Prostate gland (tissue), 2 donors: ENCODE results near the gene PLCG2. TPM values are rescaled to one million over a fixed set of nuclear protein-coding genes. Genes with fewer than 3 reads are reported as not detected.

Source experiments
- DNase-seq: peaks from one replicate; pipeline ENCODE4 v3.0.0-alpha.2; 2019; ENCODE audit warnings: low spot score
- H3K27ac ChIP-seq, 2 donors: fragments of 200-600 bp; sonication (generic); 2 replicates each; pipeline ENCODE4 v1.5.1; 2017 to 2019
- H3K27me3 ChIP-seq: fragments of 200-600 bp; sonication (generic); replicated peaks from 2 replicates; pipeline ENCODE4 v1.5.1; 2019; ENCODE audit not compliant: insufficient read depth
- H3K36me3 ChIP-seq, 2 donors: fragments of 200-600 bp; sonication (generic); 1 replicate in 1 of 2; 2 replicates in 1 of 2; pipeline versions ENCODE4 v1.5.1 to v1.8.1; 2017 to 2019
- H3K4me1 ChIP-seq: fragments of 200-600 bp; sonication (generic); replicated peaks from 2 replicates; pipeline ENCODE4 v1.5.1; 2019
- H3K4me3 ChIP-seq, 2 donors: fragments of 200-600 bp; sonication (generic); 2 replicates each; pipeline ENCODE4 v1.5.1; 2017 to 2019
- H3K9me3 ChIP-seq: fragments of 200-600 bp; sonication (generic); 2 replicates; pipeline ENCODE4 v1.5.1; 2017
- POLR2A ChIP-seq: fragments of 450-650 bp; IDR thresholded peaks from one replicate; pipeline ENCODE4 v1.6.1; 2016; ENCODE audit warnings: antibody characterized with exemption, mild to moderate bottlenecking
- POLR2AphosphoS5 ChIP-seq: sonication (generic); formaldehyde crosslinking; IDR thresholded peaks from one replicate; pipeline ENCODE4 v1.6.1; 2017; ENCODE audit warnings: antibody characterized with exemption
- WGBS: methylation state at CpG from one replicate; pipeline ENCODE4 v1.1.5; 2018; 5-methylcytosine and 5-hydroxymethylcytosine counted together
- intact Hi-C: fragments of 100-400 bp; cut with DNase I; formaldehyde crosslinking; loops from one replicate; pipeline ENCODE4 v1.14.2; 2022
- total RNA-seq, 2 donors: library from RNA; depleted of rRNA; stranded (reverse); fragments of >200 nt; gene quantifications; one replicate each; pipeline ENCODE4 v1.1.0, GENCODE V29; 2016
- TF ChIP-seq, protein P1 (sequence below), 4 experiments: fragments of 200-600 bp in 2 of 4; fragments of 450-650 bp in 2 of 4; sonication (generic) in 2 of 4; IDR thresholded peaks; 1 replicate in 3 of 4; 2 replicates in 1 of 4; pipeline ENCODE4 v1.5.1; 2016 to 2019; ENCODE audit warnings: antibody characterized with exemption in 4 of 4, mild to moderate bottlenecking in 2 of 4, moderate library complexity in 2 of 4

Gene PLCG2
- total RNA-seq, 2 donors from 2014 or later: 10.3 to 12.8 TPM

- TF ChIP-seq POLR2AphosphoS5 (no peak), POLR2A (no peak)
- TF ChIP-seq, protein P1, sequence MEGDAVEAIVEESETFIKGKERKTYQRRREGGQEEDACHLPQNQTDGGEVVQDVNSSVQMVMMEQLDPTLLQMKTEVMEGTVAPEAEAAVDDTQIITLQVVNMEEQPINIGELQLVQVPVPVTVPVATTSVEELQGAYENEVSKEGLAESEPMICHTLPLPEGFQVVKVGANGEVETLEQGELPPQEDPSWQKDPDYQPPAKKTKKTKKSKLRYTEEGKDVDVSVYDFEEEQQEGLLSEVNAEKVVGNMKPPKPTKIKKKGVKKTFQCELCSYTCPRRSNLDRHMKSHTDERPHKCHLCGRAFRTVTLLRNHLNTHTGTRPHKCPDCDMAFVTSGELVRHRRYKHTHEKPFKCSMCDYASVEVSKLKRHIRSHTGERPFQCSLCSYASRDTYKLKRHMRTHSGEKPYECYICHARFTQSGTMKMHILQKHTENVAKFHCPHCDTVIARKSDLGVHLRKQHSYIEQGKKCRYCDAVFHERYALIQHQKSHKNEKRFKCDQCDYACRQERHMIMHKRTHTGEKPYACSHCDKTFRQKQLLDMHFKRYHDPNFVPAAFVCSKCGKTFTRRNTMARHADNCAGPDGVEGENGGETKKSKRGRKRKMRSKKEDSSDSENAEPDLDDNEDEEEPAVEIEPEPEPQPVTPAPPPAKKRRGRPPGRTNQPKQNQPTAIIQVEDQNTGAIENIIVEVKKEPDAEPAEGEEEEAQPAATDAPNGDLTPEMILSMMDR (IDR thresholded peaks at IDR 0.05): no peak
- no peaks in the 10 kb centered on the region for H3K27me3 ChIP-seq
- intact Hi-C loops: no loop called here
- DNase-seq: no peak
- no peaks in the 10 kb centered on the region for H3K36me3 ChIP-seq
- no peaks in the 10 kb centered on the region for H3K9me3 ChIP-seq
- 69% methylated on average over 4 of the region's 4 CpGs for WGBS
- H3K4me1 ChIP-seq: no peaks in the 10 kb centered on the region
- H3K27ac ChIP-seq: no peak overlapping the region
- H3K4me3 ChIP-seq: no peak overlapping the region
Measured at GRCh38 chr16:81807767-81808358, 28.8 kb downstream of the PLCG2 start.

GRCh38 chr16:81808933-81809480 lies 29.9 kb downstream of the PLCG2 start:
- Histone ChIP-seq H3K9me3 (no peaks in the 10 kb centered on the region), H3K27me3 (no peaks in the 10 kb centered on the region), H3K36me3 (no peaks in the 10 kb centered on the region), H3K27ac (no peak overlapping the region), H3K4me3 (no peak overlapping the region), H3K4me1 (no peaks in the 10 kb centered on the region)
- no peak for DNase-seq
- intact Hi-C loops: no loop called here
- no peak for TF ChIP-seq POLR2A
- TF ChIP-seq POLR2AphosphoS5: no peak
- TF ChIP-seq, protein P1 (IDR thresholded peaks at IDR 0.05): no peak
- 87% methylated on average over 3 of the region's 3 CpGs for WGBS

DNA sequence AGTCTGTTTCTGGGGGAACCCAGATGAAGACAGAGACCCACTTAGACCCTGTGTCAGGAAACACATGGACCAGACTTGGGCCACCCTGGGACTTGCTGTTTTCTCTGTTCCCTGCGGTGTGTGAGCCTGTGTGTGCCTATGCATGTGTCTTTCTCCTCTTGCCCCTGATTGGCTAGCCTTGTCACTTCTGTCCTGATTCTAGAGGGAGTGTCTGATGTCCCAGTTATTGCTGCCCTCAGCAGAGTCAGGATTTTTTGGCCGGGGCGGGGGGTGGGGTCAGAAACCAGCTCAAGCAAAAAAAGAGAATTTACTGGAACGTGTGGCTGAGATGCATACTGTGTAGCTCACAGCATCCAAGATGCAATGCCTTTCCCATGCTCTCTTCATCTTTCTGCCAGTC lies 30.5 kb downstream of the PLCG2 start:
- Histone ChIP-seq H3K36me3 (no peaks in the 10 kb centered on the region), H3K4me1 (no peaks in the 10 kb centered on the region), H3K4me3 (no peak overlapping the region), H3K9me3 (no peaks in the 10 kb centered on the region), H3K27me3 (no peaks in the 10 kb centered on the region), H3K27ac (no peak overlapping the region)
- WGBS: 74% methylated on average over 4 of the region's 4 CpGs
- intact Hi-C loops: no loop called here
- DNase-seq: no peak
- TF ChIP-seq POLR2A (no peak), POLR2AphosphoS5 (no peak)
- TF ChIP-seq, protein P1 (IDR thresholded peaks at IDR 0.05): no peak

DNA sequence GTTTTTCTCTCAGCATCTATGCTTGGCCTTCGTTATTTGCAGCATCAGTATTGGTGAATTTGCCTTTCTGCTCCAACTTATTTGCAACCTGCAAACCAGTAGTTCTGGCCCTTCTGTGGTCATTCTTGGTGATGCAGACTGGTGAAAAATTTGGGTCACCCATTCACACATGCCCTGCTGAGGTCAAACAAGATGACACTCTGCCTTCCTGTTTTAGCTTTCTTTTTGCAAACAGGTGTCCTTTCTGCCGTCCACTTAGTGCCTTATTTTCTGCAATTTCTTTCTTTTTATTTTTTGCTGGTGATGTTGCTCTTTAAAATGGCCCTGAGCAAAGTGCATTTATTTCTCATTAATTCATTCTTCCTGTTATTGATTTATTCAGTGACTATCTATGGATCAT lies 31.3 kb downstream of the PLCG2 start:
- Histone ChIP-seq H3K36me3 (no peaks in the 10 kb centered on the region), H3K4me1 (no peaks in the 10 kb centered on the region), H3K27me3 (no peaks in the 10 kb centered on the region), H3K9me3 (no peaks in the 10 kb centered on the region), H3K27ac (no peak overlapping the region), H3K4me3 (no peak overlapping the region)
- intact Hi-C loops: no loop called here
- TF ChIP-seq, protein P1 (IDR thresholded peaks at IDR 0.05): no peak
- 87% methylated on average over 2 of the region's 2 CpGs for WGBS
- DNase-seq: no peak

DNA sequence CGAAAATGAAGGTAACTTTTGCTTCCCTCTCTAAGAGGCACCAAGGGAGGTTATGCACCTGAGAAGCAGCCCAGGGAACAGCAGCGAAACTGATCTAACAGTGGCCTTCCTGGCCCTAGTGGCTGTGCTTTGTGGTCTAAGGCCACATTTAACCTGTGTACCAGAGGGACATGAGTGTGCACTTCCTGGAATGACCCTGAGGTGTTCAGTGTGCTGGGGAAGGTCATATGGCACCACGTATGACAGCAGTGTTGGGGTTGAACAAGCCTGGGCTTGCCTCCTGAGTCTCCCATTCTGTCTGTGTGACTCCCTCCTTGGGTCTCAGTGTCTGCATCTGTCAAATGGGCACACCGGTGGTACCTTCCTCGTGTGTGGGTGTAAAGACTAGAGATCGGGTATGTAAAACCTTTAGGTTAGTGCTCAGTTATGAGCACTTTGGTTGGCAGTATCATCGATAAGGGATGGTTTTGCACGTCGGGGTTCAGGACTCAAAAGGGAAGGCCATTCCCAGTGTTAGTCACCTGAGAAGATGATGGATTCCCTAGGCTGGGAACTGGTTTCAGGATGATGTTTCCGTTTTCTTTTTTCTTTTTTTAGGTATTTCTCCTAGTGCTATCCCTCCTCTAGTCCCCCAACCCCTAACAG lies 31.9 kb downstream of the PLCG2 start:
- 84% methylated on average over 10 of the region's 10 CpGs for WGBS
- Histone ChIP-seq H3K27ac (no peak overlapping the region), H3K9me3 (no peaks in the 10 kb centered on the region), H3K4me3 (no peak overlapping the region), H3K36me3 (no peaks in the 10 kb centered on the region), H3K27me3 (no peaks in the 10 kb centered on the region), H3K4me1 (no peaks in the 10 kb centered on the region)
- intact Hi-C loops: no loop called here
- no peak for DNase-seq
- no peak for TF ChIP-seq POLR2AphosphoS5
- TF ChIP-seq, protein P1 (IDR thresholded peaks at IDR 0.05): no peak
- TF ChIP-seq POLR2A: no peak
